Dermis microvascular lymphatic vessel endothelial cell (primary cell): ENCODE measurements around the gene EGFL7. TPM values are rescaled to one million over a fixed set of nuclear protein-coding genes. Genes with fewer than 3 reads are reported as not detected.
A peak's percentile ranks its signal among the peaks of the same experiment; 100 is the strongest.

Experiments used
- DNase-seq, 2 donors: peaks; one replicate each; pipeline versions ENCODE4 v3.0.0 to v3.0.0-alpha.2; 2010; ENCODE audit warnings: low read depth in 2 of 2
- total RNA-seq: library from RNA; depleted of rRNA; stranded (reverse); fragments of >200 nt; gene quantifications from 2 replicates; pipeline ENCODE4 v1.2.1, GENCODE V29; 2014

EGFL7 gene
- total RNA-seq, 1 donor from 2014 or later = 330 TPM

- peak in 1 of 2 donors; percentile 95 for DNase-seq
These were observed 51.6 kb downstream of the EGFL7 start for GRCh38 chr9:136714096-136714892.

- no peak for DNase-seq
These were observed 52.2 kb downstream of the EGFL7 start for GRCh38 chr9:136714893-136715274.

GRCh38 chr9:136717399-136717798 is 54.7 kb downstream of the EGFL7 start:
- DNase-seq = no peak

GRCh38 chr9:136718345-136719194 is 55.9 kb downstream of the EGFL7 start:
- no peak for DNase-seq

DNA sequence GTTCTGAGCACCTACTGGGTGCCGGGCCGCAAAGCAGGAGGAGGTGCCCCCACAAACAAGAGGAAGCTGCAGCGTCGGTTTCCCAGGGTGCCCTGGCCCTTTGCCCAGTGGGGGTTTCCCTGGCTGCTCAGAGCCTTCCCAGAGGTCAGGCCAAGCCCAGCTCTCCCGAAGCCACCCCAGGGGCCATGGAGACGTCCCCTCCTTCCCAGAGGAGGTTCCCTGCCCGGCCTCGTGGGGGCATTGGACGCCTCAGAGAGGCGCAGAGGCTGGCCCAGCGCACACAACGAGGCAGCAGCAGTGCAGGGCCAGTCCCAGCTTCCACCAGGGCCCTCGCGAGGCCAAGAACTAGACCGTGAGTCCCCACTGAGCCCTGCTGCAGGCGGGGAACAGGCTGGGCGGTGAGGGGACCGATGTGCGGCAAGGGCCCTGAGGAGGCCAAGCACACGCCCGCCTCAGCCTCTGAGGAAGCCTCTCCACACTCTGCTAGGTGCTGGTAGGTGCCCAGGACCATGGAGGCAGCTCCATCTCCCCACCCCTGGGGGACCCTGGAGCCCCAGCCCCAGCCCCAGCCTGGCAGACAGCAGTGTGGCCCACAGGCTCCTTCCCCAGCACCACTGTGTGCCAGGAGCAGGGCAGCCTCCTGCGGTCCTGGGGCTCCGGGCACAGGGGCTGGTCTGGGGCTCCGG is 56.6 kb downstream of the EGFL7 start:
- peak in 1 of 2 donors; percentile 61 for DNase-seq

DNA sequence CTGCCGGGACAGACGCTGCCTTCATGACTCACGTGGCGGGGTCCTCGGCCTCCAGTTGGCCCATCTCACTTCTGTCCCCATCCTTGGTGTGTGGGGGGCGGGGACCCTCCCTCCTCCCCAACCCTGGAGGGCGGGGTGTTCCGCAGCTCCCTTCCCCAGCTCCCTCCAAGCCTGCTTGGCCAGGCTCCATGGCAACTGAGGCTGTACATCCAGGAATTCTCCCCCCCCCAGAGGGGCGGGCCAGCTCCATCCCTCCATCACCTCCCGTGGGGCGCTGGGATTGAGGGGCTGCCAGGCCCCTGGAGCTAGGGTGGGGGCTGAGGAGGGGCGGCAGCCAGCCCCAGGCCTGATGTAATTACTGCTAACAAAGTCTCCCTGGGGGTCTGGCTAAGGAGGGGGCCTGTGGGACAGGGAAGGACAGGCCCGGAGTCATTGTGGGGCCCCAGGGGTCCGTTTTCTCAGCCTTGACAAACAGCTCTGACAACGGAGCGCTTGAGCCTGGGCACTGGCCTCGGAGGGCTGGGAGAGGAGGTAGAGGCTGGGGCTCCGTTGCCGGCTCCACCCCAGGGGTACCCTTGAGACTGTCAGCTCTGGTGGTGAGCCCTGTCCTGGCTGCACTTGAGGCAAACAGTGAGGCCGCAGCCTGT is 57.7 kb downstream of the EGFL7 start:
- DNase-seq = no peak

DNA sequence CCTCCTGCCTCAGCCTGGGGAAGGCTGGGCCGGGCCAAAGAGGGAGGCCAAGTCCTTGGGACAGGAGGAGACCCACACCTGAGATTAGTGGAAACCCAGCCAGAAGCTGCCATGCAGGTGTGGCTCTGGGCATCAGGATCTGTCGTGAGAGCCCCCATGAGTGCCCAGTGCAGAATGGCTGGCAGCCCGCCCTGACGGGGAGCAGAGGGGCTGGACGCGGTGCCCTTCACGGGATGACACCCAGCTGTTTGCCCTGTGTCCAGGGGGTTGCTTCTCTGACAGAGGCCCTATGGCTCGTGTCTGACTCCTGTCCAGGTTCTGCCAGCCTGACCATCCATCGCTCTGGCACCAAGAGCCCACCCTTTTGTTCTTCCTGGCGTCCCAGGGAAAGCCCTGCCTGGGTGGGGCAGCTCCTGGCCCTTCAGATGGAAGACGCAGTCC is 58.2 kb downstream of the EGFL7 start:
- DNase-seq = no peak

- DNase-seq = peak in 1 of 2 donors; percentile 91
These were observed 58.8 kb downstream of the EGFL7 start for GRCh38 chr9:136721339-136722092.

Other genes starting within 250 kb of the EGFL7 start
- gene INPP5E, start 223.1 kb upstream of the EGFL7 start, total RNA-seq = 3.2 and 6.4 TPM in 2 replicates
- gene SEC16A, start 179.9 kb upstream of the EGFL7 start, total RNA-seq = 12.1 and 25.0 TPM in 2 replicates
- 70.2 and 159 TPM in 2 replicates for gene NOTCH1, start 116.9 kb upstream of the EGFL7 start, total RNA-seq
- gene AGPAT2, start 24.5 kb downstream of the EGFL7 start, total RNA-seq = 38.3 and 47.9 TPM in 2 replicates
- 70.8 and 93.8 TPM in 2 replicates for gene DIPK1B, start 49.7 kb downstream of the EGFL7 start, total RNA-seq
- 0.13 TPM in 1 of 2 replicates, not detected in the other for gene LCN10, start 80.0 kb downstream of the EGFL7 start, total RNA-seq
- 0.13 TPM in 1 of 2 replicates, not detected in the other for gene LCN6, start 85.6 kb downstream of the EGFL7 start, total RNA-seq
- gene LCN8, start 95.3 kb downstream of the EGFL7 start, total RNA-seq = not detected in 2 replicates
- 0.13 TPM in 1 of 2 replicates, not detected in the other for gene LCN15, start 101.6 kb downstream of the EGFL7 start, total RNA-seq
- 54.1 and 58.8 TPM in 2 replicates for gene TMEM141, start 128.4 kb downstream of the EGFL7 start, total RNA-seq
- gene CCDC183, start 133.4 kb downstream of the EGFL7 start, total RNA-seq = 0.26 and 0.51 TPM in 2 replicates
- gene RABL6, start 145.0 kb downstream of the EGFL7 start, total RNA-seq = 51.1 and 67.6 TPM in 2 replicates
- gene AJM1, start 179.6 kb downstream of the EGFL7 start, total RNA-seq = 0.51 and 0.89 TPM in 2 replicates
- gene PHPT1, start 186.5 kb downstream of the EGFL7 start, total RNA-seq = 207 and 242 TPM in 2 replicates
- gene MAMDC4, start 189.4 kb downstream of the EGFL7 start, total RNA-seq = 0.64 and 1.1 TPM in 2 replicates
- gene EDF1, start 203.4 kb downstream of the EGFL7 start, total RNA-seq = 236 and 240 TPM in 2 replicates
- 13.0 and 21.9 TPM in 2 replicates for gene TRAF2, start 223.6 kb downstream of the EGFL7 start, total RNA-seq